HCT116 (cell line): ENCODE measurements around the gene JAG1. TPM values are rescaled to one million over a fixed set of nuclear protein-coding genes. Genes with fewer than 3 reads are reported as not detected.

Experiments
- ATAC-seq: fragments of 200-7000 bp; cut with Tn5 transposase; 2 replicates; pipeline ENCODE4 v1.9.1; 2020; ENCODE audit warnings: mild to moderate bottlenecking, moderate library complexity
- BruUV-seq: library from RNA; stranded (reverse); fragments of 400-500 nt; replicated peaks from 2 replicates; lab custom pipeline; 2021; lab: Mats Ljungman, UMichigan
- CTCF ChIA-PET: fragments of 300-600 bp; sonication (Branson Sonifier 250); formaldehyde crosslinking; loops from one replicate; lab custom pipeline; 2021; ENCODE audit warnings: antibody characterized with exemption; lab: Charles Lee
- POLR2A ChIA-PET: fragments of 300-600, 350-600 bp; sonication (Branson Sonifier 250); formaldehyde crosslinking; loops from one replicate; lab custom pipeline; 2021; ENCODE audit warnings: antibody characterized with exemption; lab: Charles Lee
- RAD21 ChIA-PET, 2 experiments: fragments of 300-600 bp; sonication (Branson Sonifier 250); formaldehyde crosslinking; loops; one replicate each; lab custom pipeline; 2023; ENCODE audit warnings: low total read pairs in 2 of 2; ENCODE audit not compliant: uncharacterized antibody in 2 of 2, unreplicated experiment in 2 of 2, low non-redundant PET in 1 of 2; lab: Charles Lee
- DNase-seq: peaks from one replicate; pipeline ENCODE4 v3.0.0-alpha.2; 2010; ENCODE audit warnings: low read depth, low spot score
- H2AFZ ChIP-seq: fragments of 200-600 bp; shearing (Covaris generic), sonication (generic); 2 replicates; pipeline ENCODE4 v1.6.1; 2017; ENCODE audit warnings: low read depth, mixed run types, mixed read lengths, antibody characterized with exemption, low read length; ENCODE audit not compliant: poor library complexity, severe bottlenecking
- H3K27ac ChIP-seq: 2 replicates; pipeline ENCODE4 v1.5.1; 2012; ENCODE audit warnings: low read depth, low read length
- H3K27me3 ChIP-seq: fragments of 200-600 bp; sonication (generic); 2 replicates; pipeline ENCODE4 v1.6.1; 2016; ENCODE audit warnings: mixed run types, low read length, mixed read lengths; ENCODE audit not compliant: insufficient read depth
- H3K36me3 ChIP-seq, 2 experiments: fragments of 200-500 bp in 1 of 2; fragments of 200-600 bp in 1 of 2; sonication (Bioruptor generic) in 1 of 2; sonication (generic) in 1 of 2; 2 replicates each; pipeline versions ENCODE4 v1.5.1 to v1.6.1; 2014 to 2016; ENCODE audit warnings: low read length in 2 of 2, inconsistent platforms in 1 of 2, mixed read lengths in 1 of 2, mixed run types in 1 of 2; ENCODE audit not compliant: insufficient read depth in 2 of 2, control insufficient read depth in 1 of 2
- H3K4me1 ChIP-seq, 2 experiments: fragments of 200-600 bp in 1 of 2; sonication (generic) in 1 of 2; 2 replicates each; pipeline versions ENCODE4 v1.5.1 to v1.6.1; 2012 to 2017; ENCODE audit warnings: low read length in 2 of 2, inconsistent platforms in 1 of 2, mild to moderate bottlenecking in 1 of 2, mixed read lengths in 1 of 2, mixed run types in 1 of 2, moderate library complexity in 1 of 2; ENCODE audit not compliant: insufficient read depth in 2 of 2, control insufficient read depth in 1 of 2
- H3K4me2 ChIP-seq: fragments of 200-600 bp; sonication (generic); 2 replicates; pipeline ENCODE4 v1.6.1; 2017; ENCODE audit warnings: mixed run types, low read length, mixed read lengths
- H3K4me3 ChIP-seq, 2 experiments: fragments of 200-600 bp in 1 of 2; sonication (generic) in 1 of 2; replicated peaks in 1 of 2; 2 replicates each; pipeline ENCODE4 v1.5.1; 2011 to 2016; ENCODE audit warnings: low read length in 2 of 2, control low read depth in 1 of 2, low read depth in 1 of 2, mild to moderate bottlenecking in 1 of 2, mixed read lengths in 1 of 2, mixed run types in 1 of 2
- H3K79me2 ChIP-seq: fragments of 200-600 bp; sonication (generic); 2 replicates; pipeline ENCODE4 v1.6.1; 2017; ENCODE audit warnings: mild to moderate bottlenecking, mixed run types, low read length, moderate library complexity, mixed read lengths; ENCODE audit not compliant: insufficient read depth
- H3K9ac ChIP-seq: fragments of 200-600 bp; sonication (generic); 2 replicates; pipeline ENCODE4 v1.6.1; 2016; ENCODE audit warnings: low read length, mixed read lengths
- H3K9me2 ChIP-seq: fragments of 200-600 bp; sonication (generic), shearing (Covaris generic); 2 replicates; pipeline ENCODE4 v1.6.1; 2017; ENCODE audit warnings: mixed run types, mild to moderate bottlenecking, moderate library complexity; ENCODE audit not compliant: insufficient read depth
- H3K9me3 ChIP-seq, 2 experiments: fragments of 200-500 bp in 1 of 2; fragments of 200-600 bp in 1 of 2; sonication (Bioruptor generic) in 1 of 2; sonication (generic) in 1 of 2; 2 replicates each; pipeline ENCODE4 v1.6.1; 2014 to 2017; ENCODE audit warnings: low read length in 2 of 2, mixed read lengths in 2 of 2, inconsistent platforms in 1 of 2, low read depth in 1 of 2, mild to moderate bottlenecking in 1 of 2, mixed run types in 1 of 2, moderate library complexity in 1 of 2; ENCODE audit not compliant: control insufficient read depth in 1 of 2, insufficient read depth in 1 of 2
- H4K20me1 ChIP-seq: fragments of 200-600 bp; sonication (generic), shearing (Covaris generic); 2 replicates; pipeline ENCODE4 v1.6.1; 2017; ENCODE audit warnings: mixed run types, mild to moderate bottlenecking, moderate library complexity; ENCODE audit not compliant: insufficient read depth
- CEBPB ChIP-seq: IDR thresholded peaks from 2 replicates; pipeline ENCODE4 v1.6.1; 2012; ENCODE audit warnings: low read depth
- EGR1 ChIP-seq: IDR thresholded peaks from 2 replicates; pipeline ENCODE4 v1.6.1; 2012; ENCODE audit warnings: low read depth
- ELF1 ChIP-seq: IDR thresholded peaks from 2 replicates; pipeline ENCODE4 v1.6.1; 2012; ENCODE audit warnings: low read depth, borderline replicate concordance
- EZH2 ChIP-seq: fragments of 200-600 bp; sonication (generic); IDR thresholded peaks from 2 replicates; pipeline ENCODE4 v1.6.1; 2017; ENCODE audit warnings: antibody characterized with exemption, mixed run types
- FOSL1 ChIP-seq: IDR thresholded peaks from 2 replicates; pipeline ENCODE4 v1.6.1; 2012; ENCODE audit warnings: low read depth
- JUND ChIP-seq: IDR thresholded peaks from 2 replicates; pipeline ENCODE4 v1.6.1; 2012
- POLR2A ChIP-seq: IDR thresholded peaks from 2 replicates; pipeline ENCODE4 v1.7.0; 2011; ENCODE audit warnings: borderline replicate concordance; ENCODE audit not compliant: insufficient read depth, insufficient read length; ENCODE audit errors: extremely low read depth
- POLR2AphosphoS5 ChIP-seq: IDR thresholded peaks from 2 replicates; pipeline ENCODE4 v1.6.1; 2011; ENCODE audit warnings: mild to moderate bottlenecking, low read depth, low read length, moderate library complexity
- RAD21 ChIP-seq: IDR thresholded peaks from 2 replicates; pipeline ENCODE4 v1.6.1; 2012; ENCODE audit warnings: low read depth, mild to moderate bottlenecking
- SIN3A ChIP-seq: IDR thresholded peaks from 2 replicates; pipeline ENCODE4 v1.6.1; 2012; ENCODE audit warnings: low read depth
- SP1 ChIP-seq: IDR thresholded peaks from 2 replicates; pipeline ENCODE4 v1.6.1; 2012; ENCODE audit warnings: low read depth
- TCF7L2 ChIP-seq: IDR thresholded peaks from 2 replicates; pipeline ENCODE4 v1.7.0; 2011; ENCODE audit warnings: borderline replicate concordance, inconsistent platforms; ENCODE audit not compliant: insufficient read depth, insufficient read length; ENCODE audit errors: extremely low read depth
- YY1 ChIP-seq: IDR thresholded peaks from 2 replicates; pipeline ENCODE4 v1.6.1; 2011; ENCODE audit warnings: low read length, low read depth, moderate library complexity, mild to moderate bottlenecking; ENCODE audit not compliant: insufficient replicate concordance; ENCODE audit errors: extremely low read depth
- ZFX ChIP-seq: fragments of 450-650 bp; IDR thresholded peaks from 2 replicates; pipeline ENCODE4 v1.6.1; 2017
- ZNF274 ChIP-seq: fragments of 200-500 bp; sonication (Bioruptor generic); IDR thresholded peaks from 2 replicates; pipeline ENCODE4 v1.6.1; 2014; ENCODE audit warnings: mild to moderate bottlenecking, low read depth, low read length, inconsistent platforms
- intact Hi-C: fragments of 100-400 bp; cut with micrococcal nuclease; formaldehyde crosslinking; loops from 2 replicates; pipeline ENCODE4 v1.10.0; 2022
- total RNA-seq: library from RNA; stranded (reverse); gene quantifications from one replicate; pipeline ENCODE4 v1.2.1, GENCODE V29; 2021; ENCODE audit not compliant: unreplicated experiment
- TF ChIP-seq, protein P1 (sequence below): IDR thresholded peaks from 2 replicates; pipeline ENCODE4 v1.6.1; 2012

Gene JAG1
- total RNA-seq, 1 experiment from 2014 or later: 31.9 TPM

- CTCF ChIA-PET: interaction anchor here (1.3 to 1.8 kb wide), 2 partner anchors 8 to 14 kb away, joined by 4 to 5 read pairs; no protein-coding TSS in a partner anchor
These were observed 9.1 kb upstream of the JAG1 start for GRCh38 chr20:10682939-10683338.

DNA sequence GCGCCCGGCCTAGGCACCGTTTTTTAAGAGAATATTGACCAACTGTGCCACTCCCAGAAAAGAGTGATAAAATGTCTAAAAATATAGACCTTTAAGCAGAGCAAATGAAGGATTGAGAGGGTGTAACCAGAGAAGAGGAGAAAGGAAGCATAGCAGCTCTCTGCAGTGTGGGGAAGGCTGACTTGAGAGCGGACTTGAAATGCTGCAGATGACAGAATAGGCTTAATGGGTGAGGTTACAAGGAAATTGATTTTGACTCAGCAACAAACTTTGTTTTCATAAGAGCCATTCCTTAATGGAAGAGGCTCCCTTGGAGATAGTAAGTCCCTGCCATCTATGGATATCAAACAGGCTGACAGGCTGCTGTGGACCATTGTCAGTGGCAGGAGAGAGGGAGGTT is 7.7 kb upstream of the JAG1 start:
- H3K4me2 ChIP-seq: no peak overlapping the region
- H3K79me2 ChIP-seq: no peaks in the 10 kb centered on the region
- no peaks in the 10 kb centered on the region for H3K9me2 ChIP-seq
- TF ChIP-seq, protein P1, sequence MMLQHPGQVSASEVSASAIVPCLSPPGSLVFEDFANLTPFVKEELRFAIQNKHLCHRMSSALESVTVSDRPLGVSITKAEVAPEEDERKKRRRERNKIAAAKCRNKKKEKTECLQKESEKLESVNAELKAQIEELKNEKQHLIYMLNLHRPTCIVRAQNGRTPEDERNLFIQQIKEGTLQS: no peak
- no peak for TF ChIP-seq CEBPB
- TF ChIP-seq RAD21: no peak
- H3K9me3 ChIP-seq: no peaks in the 10 kb centered on the region
- ATAC-seq: no peak
- ChIA-PET CTCF (no interaction called here), RAD21 (no interaction called here), POLR2A (no interaction called here)
- no peaks in the 10 kb centered on the region for H3K4me1 ChIP-seq
- no peak overlapping the region for H3K9ac ChIP-seq
- BruUV-seq: no TSS peak
- no peak overlapping the region for H3K27ac ChIP-seq
- intact Hi-C loops: no loop called here
- no peak overlapping the region for H2AFZ ChIP-seq
- no peaks in the 10 kb centered on the region for H3K36me3 ChIP-seq
- no peak for DNase-seq
- no peaks in the 10 kb centered on the region for H3K27me3 ChIP-seq
- no peak overlapping the region for H3K4me3 ChIP-seq
- H4K20me1 ChIP-seq: no peaks in the 10 kb centered on the region

More at GRCh38 chr20:10682939-10683338, 9.1 kb upstream of the JAG1 start:
- TF ChIP-seq FOSL1: no peak
- TF ChIP-seq POLR2A: no peak
- TF ChIP-seq SP1: no peak
- TF ChIP-seq EZH2: no peak
- TF ChIP-seq POLR2AphosphoS5: no peak
- no peak for TF ChIP-seq CEBPB
- TF ChIP-seq TCF7L2: no peak
- TF ChIP-seq YY1: no peak
- TF ChIP-seq JUND: no peak
- no peak for TF ChIP-seq ZFX
- TF ChIP-seq ZNF274: no peak
- TF ChIP-seq EGR1: no peak
- TF ChIP-seq, protein P1: no peak
- no peak for TF ChIP-seq ELF1
- no peak for TF ChIP-seq SIN3A
- ATAC-seq (no peak), DNase-seq (no peak)
- H3K27me3 ChIP-seq: no peaks in the 10 kb centered on the region
- H2AFZ ChIP-seq: no peak overlapping the region
- H3K4me1 ChIP-seq: no peaks in the 10 kb centered on the region
- H3K9ac ChIP-seq: no peak overlapping the region
- intact Hi-C loops: no loop called here
- H3K79me2 ChIP-seq: no peaks in the 10 kb centered on the region
- H3K36me3 ChIP-seq: no peaks in the 10 kb centered on the region
- H3K9me2 ChIP-seq: no peaks in the 10 kb centered on the region
- H4K20me1 ChIP-seq: no peaks in the 10 kb centered on the region
- RAD21 ChIA-PET: no interaction called here
- no peaks in the 10 kb centered on the region for H3K9me3 ChIP-seq
- no peak overlapping the region for H3K27ac ChIP-seq
- no TSS peak for BruUV-seq
- H3K4me3 ChIP-seq: no peak overlapping the region
- H3K4me2 ChIP-seq: no peak overlapping the region
- POLR2A ChIA-PET: interaction anchor here (1.8 kb wide), 1 partner anchor 9 kb away, joined by 7 read pairs; the partner anchor contains the start of gene JAG1
